Measurements from ENCODE around the gene DBT.

DBT gene

GRCh38 chr1:100187912-100188311, 61.7 kb downstream of the DBT start:
- DNase-seq: no peak

GRCh38 chr1:100184536-100184935, 65.1 kb downstream of the DBT start:
- DNase-seq: no peak

GRCh38 chr1:100183370-100183769, 66.3 kb downstream of the DBT start:
- DNase-seq: no peak

GRCh38 chr1:100178091-100178490, 71.5 kb downstream of the DBT start, which contains the start of gene LRRC39:
Gene LRRC39, minus strand, starts transcription at chr1:100178256. Its CDS starts 9,740 bp downstream, at chr1:100168516.
- no peak for DNase-seq

GRCh38 chr1:100177295-100178041, 72.2 kb downstream of the DBT start:
- no peak for DNase-seq

GRCh38 chr1:100168051-100168450, 81.6 kb downstream of the DBT start:
- DNase-seq: no peak

GRCh38 chr1:100164702-100165101, 84.9 kb downstream of the DBT start:
- DNase-seq: no peak

- DNase-seq: no peak
Measured at GRCh38 chr1:100164216-100164615, 85.4 kb downstream of the DBT start.

- no peak for DNase-seq
Measured at GRCh38 chr1:100162881-100163280, 86.8 kb downstream of the DBT start.

- no peak for DNase-seq
Measured at GRCh38 chr1:100152271-100152670, 97.4 kb downstream of the DBT start.

GRCh38 chr1:100151679-100152078, 98.0 kb downstream of the DBT start:
- DNase-seq: no peak

GRCh38 chr1:100147875-100148274, 101.8 kb downstream of the DBT start:
- DNase-seq: no peak

- DNase-seq: no peak
Measured at GRCh38 chr1:100146958-100147357, 102.7 kb downstream of the DBT start.

GRCh38 chr1:100145116-100145515, 104.5 kb downstream of the DBT start:
- no peak for DNase-seq

GRCh38 chr1:100142343-100142742, 107.3 kb downstream of the DBT start:
- DNase-seq: no peak

- no peak for DNase-seq
Measured at GRCh38 chr1:100141192-100141591, 108.4 kb downstream of the DBT start.

- no peak for DNase-seq
Measured at GRCh38 chr1:100137602-100138001, 112.0 kb downstream of the DBT start.
